CD1c-positive myeloid dendritic cell (primary cell): ENCODE data around the gene RAB13.

ENCODE experiments used
- DNase-seq: peaks from one replicate; pipeline ENCODE4 v3.0.0-alpha.2; 2016; ENCODE audit errors: extremely low spot score

The RAB13 gene

GRCh38 chr1:153956997-153957715, 29.0 kb downstream of the RAB13 start:
- no peak for DNase-seq

DNA sequence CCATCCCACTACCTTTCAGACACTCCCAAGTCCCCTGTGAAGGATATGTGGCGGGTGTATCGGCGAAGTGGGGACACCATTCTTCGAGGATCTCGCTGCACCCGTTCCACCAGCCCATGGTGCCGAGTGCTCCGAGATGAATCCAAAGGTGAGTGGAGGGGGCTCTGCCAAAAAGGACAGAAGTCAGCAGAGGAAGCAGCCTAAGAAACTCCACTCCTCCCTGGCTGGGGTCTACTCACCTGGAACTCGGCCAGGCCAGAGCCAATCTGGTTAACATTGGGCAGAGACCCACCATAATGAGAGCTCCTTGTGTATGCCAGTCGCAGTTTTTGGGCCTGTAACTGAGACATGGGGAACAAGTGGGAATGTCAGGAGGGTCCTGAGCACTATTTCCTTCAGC, 31.3 kb downstream of the RAB13 start:
- DNase-seq = no peak

- DNase-seq = no peak
These were observed 32.2 kb downstream of the RAB13 start for GRCh38 chr1:153953859-153954365.

- no peak for DNase-seq
These were observed 34.3 kb downstream of the RAB13 start for GRCh38 chr1:153951801-153952200.

DNA sequence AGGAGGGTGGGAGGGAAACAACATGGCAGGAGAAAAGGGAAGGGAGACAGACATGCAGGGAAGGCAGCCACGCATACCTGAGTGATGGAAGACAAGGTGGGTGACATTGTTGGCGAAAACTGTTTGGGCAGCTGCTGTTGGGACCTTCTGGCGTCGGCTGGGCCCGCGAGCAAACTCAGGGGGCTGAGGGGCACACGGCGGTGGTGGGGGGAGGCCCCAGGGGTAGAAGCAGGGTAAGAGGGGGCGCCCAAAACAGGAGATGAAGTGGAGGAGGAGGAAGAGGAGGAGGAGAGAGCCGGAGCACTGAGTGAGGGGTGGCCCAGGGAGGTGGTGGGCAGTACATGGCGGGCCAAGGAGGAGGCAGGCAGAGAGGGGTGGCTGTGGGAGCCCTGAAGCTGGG, 35.0 kb downstream of the RAB13 start:
- no peak for DNase-seq

- DNase-seq = peak; percentile 87
These were observed 39.4 kb downstream of the RAB13 start, which contains the start of gene DENND4B for GRCh38 chr1:153946622-153947241. Gene DENND4B, minus strand, starts transcription at chr1:153946718. Its CDS starts 2,344 bp downstream, at chr1:153944374.

GRCh38 chr1:153945795-153946621, 40.1 kb downstream of the RAB13 start:
- DNase-seq = peak; percentile 97

DNA sequence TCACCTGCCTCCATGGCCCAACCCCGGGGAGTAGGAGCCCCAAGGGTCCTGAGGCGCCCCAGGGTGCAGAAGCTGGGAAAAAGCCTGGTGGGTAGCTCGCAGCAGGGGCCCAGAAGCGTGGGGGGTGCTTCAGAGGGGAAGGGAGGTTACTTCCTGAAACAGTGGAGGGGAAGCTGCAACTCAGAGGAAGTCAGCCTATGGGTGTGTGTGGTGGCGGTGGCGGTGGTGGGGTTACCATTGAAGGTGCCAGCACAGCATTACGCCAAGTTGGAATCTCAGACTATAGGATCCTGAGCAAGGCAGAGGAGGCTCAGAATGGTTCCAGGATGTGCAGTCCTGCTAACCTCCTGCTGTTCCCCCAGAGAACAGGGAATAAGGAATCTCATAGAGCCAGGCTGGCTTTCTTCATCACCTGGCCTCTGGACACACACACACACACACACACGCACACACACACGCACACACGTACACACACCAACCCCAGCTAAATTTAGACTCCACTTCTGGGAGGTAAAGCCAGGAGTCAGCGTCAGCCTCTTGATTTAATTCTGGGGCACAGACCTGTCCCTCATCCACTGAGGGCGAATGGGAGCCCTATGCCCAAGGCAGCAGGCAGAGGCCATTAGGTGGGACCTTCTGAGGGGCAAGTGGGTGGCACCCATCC, 40.9 kb downstream of the RAB13 start:
- peak; percentile 93 for DNase-seq

- DNase-seq = no peak
These were observed 41.4 kb downstream of the RAB13 start for GRCh38 chr1:153944827-153945117.

DNA sequence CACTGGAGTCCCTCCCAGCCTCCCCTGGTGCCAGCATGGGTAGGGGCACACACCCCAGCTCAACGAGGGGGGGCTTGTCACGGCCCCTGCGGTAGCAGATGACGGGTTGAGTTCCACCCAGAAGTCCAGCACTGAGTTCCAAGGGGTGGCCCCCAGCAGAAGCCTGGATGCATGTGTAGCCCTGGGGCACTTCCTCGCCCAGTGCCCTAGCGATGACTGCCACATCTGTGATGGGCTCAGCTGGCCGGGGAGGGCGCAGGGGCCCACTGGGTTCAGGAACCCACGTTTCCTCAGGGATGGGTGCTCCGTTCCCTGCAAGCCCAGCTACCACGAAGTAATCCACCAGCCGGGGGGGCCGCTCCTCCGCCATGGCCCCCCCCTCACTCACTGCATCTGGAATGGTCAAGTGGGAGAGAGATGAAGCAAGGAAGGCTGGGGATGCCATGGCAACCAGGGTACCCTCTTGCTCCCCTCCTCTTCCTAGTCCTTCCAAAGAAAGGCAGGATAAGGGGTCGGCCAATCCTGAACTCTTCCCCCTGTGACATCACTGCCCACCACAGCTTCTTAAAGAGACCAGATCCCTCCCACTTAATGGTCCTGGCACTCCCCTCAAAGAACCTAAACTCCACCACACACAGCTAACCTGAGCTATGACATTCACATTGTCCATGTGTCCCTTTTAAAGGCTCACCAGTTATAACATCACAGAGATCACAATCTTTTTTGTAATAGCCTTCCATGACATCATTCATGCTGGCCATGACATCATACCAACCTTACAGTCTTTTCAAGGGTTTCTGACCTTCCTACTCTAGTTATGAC, 41.9 kb downstream of the RAB13 start:
- peak; percentile 66 for DNase-seq

DNA sequence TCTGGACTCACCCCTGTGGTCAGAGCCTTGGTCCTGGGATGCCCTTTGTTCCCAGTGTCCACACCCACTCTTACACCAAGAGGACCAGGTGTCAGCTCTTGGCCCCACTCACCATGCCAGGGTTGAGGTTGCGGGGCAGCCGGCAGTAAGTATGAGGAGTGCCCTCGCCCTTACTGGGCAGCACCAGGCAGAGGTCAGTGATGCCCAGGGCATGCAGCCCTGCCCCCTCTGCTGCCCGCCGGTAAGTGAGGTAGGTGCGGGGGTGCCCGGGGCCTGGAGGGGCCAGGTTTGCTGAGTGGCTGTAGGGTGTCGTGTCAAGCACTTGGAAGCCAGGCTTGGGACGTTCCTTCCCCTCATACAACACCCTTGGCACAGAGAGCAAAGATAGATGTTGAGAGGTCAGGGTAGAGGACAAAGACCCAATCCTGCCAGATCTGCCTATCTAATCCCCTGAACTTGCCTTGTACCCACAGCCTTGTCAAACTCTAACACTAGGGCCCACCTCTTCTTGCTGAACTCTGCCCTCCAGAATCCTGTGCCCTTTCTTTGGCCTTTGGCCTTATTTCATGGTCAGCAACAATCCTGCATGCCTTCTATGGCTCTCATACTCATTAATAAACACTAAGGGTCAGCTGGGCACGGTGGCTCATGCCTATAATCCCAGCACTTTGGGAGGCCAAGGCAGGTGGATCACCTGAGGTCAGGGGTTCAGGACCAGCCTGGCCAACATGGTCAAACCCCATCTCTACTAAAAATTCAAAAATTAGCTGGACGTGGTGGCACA, 43.2 kb downstream of the RAB13 start:
- no peak for DNase-seq

- DNase-seq = no peak
These were observed 44.1 kb downstream of the RAB13 start for GRCh38 chr1:153941826-153942725.

GRCh38 chr1:153940756-153941155, 45.4 kb downstream of the RAB13 start:
- no peak for DNase-seq

DNA sequence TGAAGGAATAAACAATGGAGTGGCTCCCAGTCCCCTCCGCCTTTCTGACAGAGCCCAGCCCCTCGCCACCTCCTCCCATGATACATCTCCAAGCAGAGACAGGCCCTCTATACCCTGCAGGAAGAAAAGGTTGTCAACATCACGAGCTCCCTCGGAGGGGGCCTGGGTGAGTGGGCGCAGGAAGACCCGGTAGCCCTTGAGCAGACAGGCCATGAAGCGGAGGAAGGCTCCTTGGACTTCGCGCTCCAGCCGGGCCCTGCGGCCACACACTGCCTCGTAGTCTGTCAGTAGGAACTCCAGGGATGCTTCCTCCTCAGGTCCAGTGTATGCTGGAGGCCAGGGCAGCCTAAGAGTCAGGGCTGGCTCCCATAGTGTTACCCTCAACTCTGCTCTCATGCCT, 46.7 kb downstream of the RAB13 start:
- no peak for DNase-seq

GRCh38 chr1:153938996-153939395, 47.1 kb downstream of the RAB13 start:
- no peak for DNase-seq

- no peak for DNase-seq
These were observed 48.8 kb downstream of the RAB13 start for GRCh38 chr1:153937331-153937730.

DNA sequence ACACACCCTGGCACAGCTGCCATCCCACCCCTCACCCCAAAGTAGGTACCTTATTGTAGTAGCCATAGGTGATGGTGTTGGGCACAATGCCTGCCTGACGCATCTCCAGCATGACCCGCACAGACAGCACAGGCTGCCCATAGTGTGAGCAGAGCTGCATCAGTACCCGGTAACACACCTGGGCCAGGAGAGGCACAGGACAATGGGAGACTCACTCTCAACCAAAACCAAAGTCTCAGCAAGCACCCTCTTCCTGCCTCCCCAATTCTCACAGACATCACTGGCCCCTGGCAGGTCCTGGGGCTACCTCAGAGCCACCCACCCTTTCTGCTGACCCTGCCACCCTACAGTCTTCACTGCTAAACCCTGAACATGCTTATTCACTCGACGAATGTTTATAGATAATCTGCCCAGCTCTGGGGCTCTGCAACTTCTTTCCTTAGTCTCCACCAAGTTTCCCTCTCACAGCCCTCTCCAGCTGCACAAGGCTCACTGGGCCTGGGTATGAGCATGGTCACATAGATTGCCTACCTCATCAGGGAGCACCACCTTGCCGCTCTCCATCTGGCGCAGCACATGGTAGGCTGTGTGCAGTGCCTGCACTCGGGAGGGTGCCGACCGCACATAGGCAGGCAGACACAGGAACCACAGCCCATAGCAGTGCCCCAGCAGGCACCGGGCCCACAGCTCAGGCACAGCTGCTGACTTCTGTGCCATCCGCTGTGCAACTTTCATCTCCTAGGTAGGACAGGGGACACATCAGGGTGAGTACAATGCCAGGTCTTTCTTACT, 49.9 kb downstream of the RAB13 start:
- DNase-seq = no peak

DNA sequence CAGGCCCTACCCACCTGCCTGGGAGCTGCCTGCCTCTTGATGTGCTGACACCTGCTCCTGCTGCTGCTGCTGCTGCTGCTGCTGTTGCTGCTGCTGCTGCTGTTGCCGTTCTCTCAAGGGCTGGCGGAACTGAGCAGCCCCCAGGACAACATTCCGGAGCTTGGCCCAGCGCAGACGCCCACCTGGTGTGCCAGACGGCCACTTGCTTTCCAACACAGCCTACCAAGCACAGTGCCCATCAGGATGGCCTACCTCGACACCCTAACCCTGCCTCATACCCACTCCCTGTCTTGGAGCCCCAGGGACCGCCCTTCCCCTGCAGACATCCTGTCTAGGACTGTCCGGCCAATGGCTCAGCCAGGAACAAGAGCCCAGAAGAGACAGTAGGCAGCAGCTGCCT, 51.4 kb downstream of the RAB13 start:
- DNase-seq = no peak

GRCh38 chr1:153933955-153934354, 52.2 kb downstream of the RAB13 start:
- no peak for DNase-seq
